Measurements from ENCODE around the gene CHI3L1. TPM values are rescaled to one million over a fixed set of nuclear protein-coding genes. Genes with fewer than 3 reads are reported as not detected.

Gene CHI3L1
- total RNA-seq, 1 donor, result 273 TPM

GRCh38 chr1:203174324-203174985 is 12.0 kb downstream of the CHI3L1 start:
- DNase-seq (ENCODE audit: insufficient read length, low spot score, missing footprints), result peak; percentile 31
- H3K27me3 ChIP-seq (ENCODE audit: insufficient read depth, low read length), result no peaks in the 10 kb centered on the region
- no peaks in the 10 kb centered on the region for H3K79me2 ChIP-seq (ENCODE audit: insufficient read depth, low read length)
- H3K4me2 ChIP-seq (ENCODE audit: insufficient read depth, low read length), result no peak overlapping the region
- TF ChIP-seq CTCF (IDR thresholded peaks at IDR 0.05; ENCODE audit: extremely low read depth, low read depth, low read length), result no peak
- H2AFZ ChIP-seq (ENCODE audit: low read length), result no peak overlapping the region
- no peak overlapping the region for H3K27ac ChIP-seq (ENCODE audit: low read depth, low read length)
- H3K4me1 ChIP-seq (ENCODE audit: insufficient read depth, low read length), result peaks cover 36% of the 10 kb centered on the region
- H3K36me3 ChIP-seq (ENCODE audit: insufficient read depth, low read length), result no peaks in the 10 kb centered on the region
- H3K9me3 ChIP-seq (ENCODE audit: low read depth, low read length), result no peaks in the 10 kb centered on the region
- H3K4me3 ChIP-seq (ENCODE audit: insufficient read depth, low read length), result no peak overlapping the region
- no peaks in the 10 kb centered on the region for H4K20me1 ChIP-seq (ENCODE audit: insufficient read depth, low read length)

- Histone ChIP-seq H3K79me2 (ENCODE audit: insufficient read depth, low read length) (no peaks in the 10 kb centered on the region), H4K20me1 (ENCODE audit: insufficient read depth, low read length) (no peaks in the 10 kb centered on the region), H2AFZ (ENCODE audit: low read length) (no peak overlapping the region), H3K27ac (ENCODE audit: low read depth, low read length) (no peak overlapping the region), H3K36me3 (ENCODE audit: insufficient read depth, low read length) (no peaks in the 10 kb centered on the region), H3K9me3 (ENCODE audit: low read depth, low read length) (no peaks in the 10 kb centered on the region), H3K4me3 (ENCODE audit: insufficient read depth, low read length) (no peak overlapping the region), H3K4me2 (ENCODE audit: insufficient read depth, low read length) (no peak overlapping the region), H3K4me1 (ENCODE audit: insufficient read depth, low read length) (peaks cover 36% of the 10 kb centered on the region), H3K27me3 (ENCODE audit: insufficient read depth, low read length) (no peaks in the 10 kb centered on the region)
- no peak for TF ChIP-seq CTCF (IDR thresholded peaks at IDR 0.05; ENCODE audit: extremely low read depth, low read depth, low read length)
- peak; percentile 3 for DNase-seq (ENCODE audit: insufficient read length, low spot score, missing footprints)
Observed at GRCh38 chr1:203173566-203173965, 12.9 kb downstream of the CHI3L1 start.

DNA sequence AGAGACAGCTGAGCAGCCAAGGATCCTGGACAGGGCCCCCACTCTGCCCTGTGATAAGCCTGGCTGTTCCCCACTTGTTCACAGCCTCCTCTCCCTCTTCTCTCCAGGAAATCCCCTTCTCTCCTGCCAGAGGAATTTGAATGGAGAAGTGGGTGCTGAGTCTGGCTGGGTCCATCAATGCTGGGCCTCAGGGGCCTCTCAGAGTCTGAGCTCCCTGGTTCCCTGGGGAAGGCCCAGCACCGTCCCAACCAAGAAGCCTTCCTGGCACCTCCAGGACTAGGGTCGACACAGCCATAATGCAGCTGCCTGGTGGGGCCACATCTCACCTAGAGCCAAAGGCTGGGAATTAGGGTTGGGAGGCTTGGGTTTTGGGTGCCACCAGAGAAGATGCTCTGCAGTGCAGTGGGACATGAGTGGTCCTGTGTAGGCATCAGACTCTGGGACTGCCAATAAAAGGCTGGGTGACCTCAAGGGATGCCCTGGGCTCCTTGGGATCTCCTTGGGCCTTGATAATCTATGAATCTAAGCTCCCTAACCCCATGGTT is 13.4 kb downstream of the CHI3L1 start:
- no peaks in the 10 kb centered on the region for H3K36me3 ChIP-seq (ENCODE audit: insufficient read depth, low read length)
- peak; percentile 81 for DNase-seq (ENCODE audit: insufficient read length, low spot score, missing footprints)
- no peaks in the 10 kb centered on the region for H3K79me2 ChIP-seq (ENCODE audit: insufficient read depth, low read length)
- H3K27me3 ChIP-seq (ENCODE audit: insufficient read depth, low read length), result no peaks in the 10 kb centered on the region
- no peak overlapping the region for H3K4me2 ChIP-seq (ENCODE audit: insufficient read depth, low read length)
- H3K4me1 ChIP-seq (ENCODE audit: insufficient read depth, low read length), result peaks cover 31% of the 10 kb centered on the region
- H3K27ac ChIP-seq (ENCODE audit: low read depth, low read length), result no peak overlapping the region
- no peak overlapping the region for H3K4me3 ChIP-seq (ENCODE audit: insufficient read depth, low read length)
- no peak overlapping the region for H2AFZ ChIP-seq (ENCODE audit: low read length)
- H4K20me1 ChIP-seq (ENCODE audit: insufficient read depth, low read length), result no peaks in the 10 kb centered on the region
- no peak for TF ChIP-seq CTCF (IDR thresholded peaks at IDR 0.05; ENCODE audit: extremely low read depth, low read depth, low read length)
- no peaks in the 10 kb centered on the region for H3K9me3 ChIP-seq (ENCODE audit: low read depth, low read length)

DNA sequence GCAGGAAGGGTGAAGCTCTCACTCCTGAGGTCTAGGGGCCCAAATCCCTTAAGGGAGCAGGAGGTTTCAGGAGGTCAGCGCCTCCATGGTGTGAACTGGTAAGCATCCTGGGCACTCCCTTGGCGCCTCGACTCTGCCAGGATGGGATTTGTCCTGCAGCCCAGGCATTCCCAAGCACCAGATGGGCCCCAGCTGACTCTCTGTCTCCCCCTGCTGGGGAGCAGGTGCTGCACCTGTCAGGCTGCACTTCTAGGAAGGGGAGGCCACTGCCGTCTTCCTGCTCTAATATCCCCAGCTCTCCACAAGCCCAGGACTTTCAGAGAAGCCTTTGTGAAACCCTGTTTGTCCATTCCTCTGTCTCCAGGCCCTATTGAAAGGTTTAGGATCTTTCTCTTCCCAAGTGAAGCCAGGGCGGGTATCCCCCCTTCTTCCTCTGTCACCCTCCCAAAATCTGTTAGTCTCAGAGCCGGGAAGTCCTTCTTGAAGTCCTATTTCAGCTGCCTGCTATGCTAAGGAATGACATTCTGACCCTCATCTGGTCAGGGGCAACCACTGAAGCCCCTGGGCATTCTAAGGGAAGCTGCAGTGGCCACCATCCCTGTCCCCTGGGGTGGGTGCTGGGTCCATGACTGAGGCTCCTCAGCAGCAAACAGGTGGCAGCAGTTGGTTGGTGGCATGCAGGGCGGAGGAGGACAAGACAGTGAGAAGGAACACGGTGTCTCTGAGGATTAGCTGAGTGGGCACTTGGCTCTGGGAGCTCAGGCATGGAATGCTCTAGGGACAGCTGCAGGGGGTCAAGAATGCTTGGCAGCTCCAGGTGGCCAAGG is 14.1 kb downstream of the CHI3L1 start:
- no peaks in the 10 kb centered on the region for H3K36me3 ChIP-seq (ENCODE audit: insufficient read depth, low read length)
- peak; percentile 83 for TF ChIP-seq CTCF (IDR thresholded peaks at IDR 0.05; ENCODE audit: extremely low read depth, low read depth, low read length)
- no peaks in the 10 kb centered on the region for H3K79me2 ChIP-seq (ENCODE audit: insufficient read depth, low read length)
- no peaks in the 10 kb centered on the region for H3K9me3 ChIP-seq (ENCODE audit: low read depth, low read length)
- DNase-seq (ENCODE audit: insufficient read length, low spot score, missing footprints), result peak; percentile 97
- H2AFZ ChIP-seq (ENCODE audit: low read length), result no peak overlapping the region
- H3K27me3 ChIP-seq (ENCODE audit: insufficient read depth, low read length), result no peaks in the 10 kb centered on the region
- H4K20me1 ChIP-seq (ENCODE audit: insufficient read depth, low read length), result no peaks in the 10 kb centered on the region
- H3K4me3 ChIP-seq (ENCODE audit: insufficient read depth, low read length), result no peak overlapping the region
- no peak overlapping the region for H3K27ac ChIP-seq (ENCODE audit: low read depth, low read length)
- H3K4me1 ChIP-seq (ENCODE audit: insufficient read depth, low read length), result peaks cover 24% of the 10 kb centered on the region
- H3K4me2 ChIP-seq (ENCODE audit: insufficient read depth, low read length), result no peak overlapping the region
